C4-2B (cell line): ENCODE measurements around the gene SCYGR1.

Experiments used
- ZFX ChIP-seq: fragments of 450-650 bp; IDR thresholded peaks from 2 replicates; pipeline ENCODE4 v1.6.1; 2017
- TF ChIP-seq, protein P1 (sequence below): fragments of 450-650 bp; conservative IDR thresholded peaks from 2 replicates; pipeline ENCODE4 v1.5.1; 2017; ENCODE audit warnings: mild to moderate bottlenecking

DNA sequence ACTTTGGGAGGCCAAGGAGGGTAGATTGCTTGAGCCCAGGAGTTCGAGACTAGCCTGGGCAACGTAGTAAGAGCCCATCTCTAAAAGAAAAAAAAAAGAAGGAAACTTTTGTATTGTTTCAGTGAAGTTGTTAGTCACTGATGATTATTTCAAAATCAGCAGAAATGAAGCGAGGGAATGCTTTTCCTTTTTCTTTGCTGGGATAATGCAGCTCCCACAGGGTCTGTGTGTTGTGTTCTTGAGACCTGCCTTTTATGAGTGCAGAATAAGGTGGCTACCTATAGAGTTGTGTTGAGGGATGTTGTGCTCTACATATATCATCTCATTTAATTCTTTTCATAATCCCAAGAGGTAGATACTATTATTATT, 20.3 kb downstream of the SCYGR1 start:
- TF ChIP-seq, protein P1, sequence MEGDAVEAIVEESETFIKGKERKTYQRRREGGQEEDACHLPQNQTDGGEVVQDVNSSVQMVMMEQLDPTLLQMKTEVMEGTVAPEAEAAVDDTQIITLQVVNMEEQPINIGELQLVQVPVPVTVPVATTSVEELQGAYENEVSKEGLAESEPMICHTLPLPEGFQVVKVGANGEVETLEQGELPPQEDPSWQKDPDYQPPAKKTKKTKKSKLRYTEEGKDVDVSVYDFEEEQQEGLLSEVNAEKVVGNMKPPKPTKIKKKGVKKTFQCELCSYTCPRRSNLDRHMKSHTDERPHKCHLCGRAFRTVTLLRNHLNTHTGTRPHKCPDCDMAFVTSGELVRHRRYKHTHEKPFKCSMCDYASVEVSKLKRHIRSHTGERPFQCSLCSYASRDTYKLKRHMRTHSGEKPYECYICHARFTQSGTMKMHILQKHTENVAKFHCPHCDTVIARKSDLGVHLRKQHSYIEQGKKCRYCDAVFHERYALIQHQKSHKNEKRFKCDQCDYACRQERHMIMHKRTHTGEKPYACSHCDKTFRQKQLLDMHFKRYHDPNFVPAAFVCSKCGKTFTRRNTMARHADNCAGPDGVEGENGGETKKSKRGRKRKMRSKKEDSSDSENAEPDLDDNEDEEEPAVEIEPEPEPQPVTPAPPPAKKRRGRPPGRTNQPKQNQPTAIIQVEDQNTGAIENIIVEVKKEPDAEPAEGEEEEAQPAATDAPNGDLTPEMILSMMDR = no peak
- no peak for TF ChIP-seq ZFX
